Measurements from ENCODE around the gene GRAMD2B.
"Not testable (repeated sequence)": the region's sequence is repeated elsewhere in the genome, so short reads cannot be mapped to it uniquely, and the experiment has no call there.

GRAMD2B gene

GRCh38 chr5:126509339-126509738 is 86.1 kb downstream of the GRAMD2B start:
- in situ Hi-C loops (cut with MboI; ENCODE audit: low sequenced_read_pairs) = no loop called here

DNA sequence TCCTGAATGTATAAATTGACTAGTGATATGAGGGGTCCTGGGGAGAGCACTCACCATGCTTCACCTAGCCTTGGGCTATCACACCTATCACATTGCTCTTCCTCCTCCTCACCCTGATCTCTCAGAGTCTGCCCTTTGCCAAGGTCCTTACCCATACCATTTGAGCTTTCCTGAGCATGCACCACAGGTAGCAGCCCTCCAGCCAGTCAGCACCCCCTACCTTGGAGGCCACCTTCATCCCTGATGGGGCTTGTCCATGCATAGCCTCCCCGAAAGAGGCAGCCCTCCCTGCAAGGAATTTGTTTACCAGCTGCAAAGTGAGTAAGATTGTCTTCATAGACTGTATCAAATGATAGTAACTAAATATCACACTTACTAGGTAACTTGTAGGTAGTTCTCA is 88.8 kb downstream of the GRAMD2B start:
- in situ Hi-C loops (cut with MboI; ENCODE audit: low sequenced_read_pairs) = no loop called here

- in situ Hi-C loops (cut with MboI; ENCODE audit: low sequenced_read_pairs) = no loop called here
These were observed 89.2 kb downstream of the GRAMD2B start for GRCh38 chr5:126512451-126512850.

DNA sequence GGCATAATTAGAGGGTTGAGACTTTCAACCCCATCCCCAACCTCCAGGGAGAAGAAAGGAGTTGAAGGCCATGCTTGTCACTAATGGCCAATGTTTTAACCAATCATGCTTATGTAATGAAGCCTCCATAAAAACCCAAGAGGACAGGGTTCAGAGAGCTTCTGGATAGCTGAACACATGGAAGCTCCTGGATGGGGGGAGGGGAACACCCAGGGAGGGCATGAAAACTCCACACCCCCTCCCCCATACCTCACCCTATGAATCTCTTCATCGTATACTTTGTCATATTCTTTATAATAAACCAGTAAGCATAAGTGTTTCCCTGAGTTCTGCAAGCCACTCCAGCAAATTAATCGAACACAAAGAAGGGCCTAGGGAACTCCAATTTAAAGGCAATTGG is 90.1 kb downstream of the GRAMD2B start:
- in situ Hi-C loops (cut with MboI; ENCODE audit: low sequenced_read_pairs) = no loop called here

DNA sequence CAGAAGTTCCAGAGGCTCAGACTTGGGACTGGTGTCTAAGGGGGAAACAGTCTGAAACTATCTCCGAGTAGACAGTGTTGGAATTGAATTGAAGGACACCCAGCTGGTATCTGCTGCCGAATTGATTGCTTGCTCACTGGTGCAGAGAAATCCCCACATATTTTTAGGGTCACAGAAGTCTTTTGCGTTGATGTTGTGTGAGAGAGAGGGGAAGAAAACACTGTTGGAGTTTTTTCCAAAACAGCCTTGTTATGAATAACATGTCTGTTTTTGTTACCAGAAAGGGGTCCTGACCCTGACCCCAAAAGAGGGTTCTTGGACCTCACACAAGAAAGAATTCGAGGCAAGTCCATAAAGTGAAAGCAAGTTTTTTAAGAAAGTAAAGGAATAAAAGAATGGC is 90.5 kb downstream of the GRAMD2B start:
- in situ Hi-C loops (cut with MboI; ENCODE audit: low sequenced_read_pairs) = no loop called here

GRCh38 chr5:126514131-126514557 is 90.9 kb downstream of the GRAMD2B start:
- in situ Hi-C loops (cut with MboI; ENCODE audit: low sequenced_read_pairs) = no loop called here

DNA sequence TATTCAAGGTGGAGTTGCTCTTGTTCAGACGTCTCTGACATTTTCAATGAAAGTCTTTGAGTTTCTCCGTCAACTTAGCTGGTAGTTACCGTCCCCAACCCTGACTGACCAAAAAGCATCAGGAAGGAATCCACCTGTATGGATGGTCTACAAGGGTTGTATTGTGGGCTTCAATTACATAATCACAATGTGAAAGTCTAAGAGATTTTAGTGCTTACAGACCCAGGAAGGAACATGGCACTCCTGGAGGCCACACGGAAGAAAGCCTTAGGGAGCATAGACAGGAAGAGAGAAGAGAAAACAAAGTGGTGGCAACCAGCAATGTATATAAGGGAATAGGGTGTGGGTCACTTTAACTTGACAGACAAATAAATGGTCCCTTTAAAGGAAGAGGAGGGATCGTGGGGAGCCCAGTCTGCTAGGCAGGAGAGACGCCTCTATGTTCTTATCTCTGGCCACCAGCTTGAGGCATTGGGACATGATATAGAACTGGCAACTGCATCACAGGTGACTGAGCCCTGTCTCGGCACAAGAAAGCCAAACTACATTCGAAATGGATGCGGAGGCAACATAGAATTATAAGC is 91.4 kb downstream of the GRAMD2B start:
- in situ Hi-C loops (cut with MboI; ENCODE audit: low sequenced_read_pairs) = no loop called here

DNA sequence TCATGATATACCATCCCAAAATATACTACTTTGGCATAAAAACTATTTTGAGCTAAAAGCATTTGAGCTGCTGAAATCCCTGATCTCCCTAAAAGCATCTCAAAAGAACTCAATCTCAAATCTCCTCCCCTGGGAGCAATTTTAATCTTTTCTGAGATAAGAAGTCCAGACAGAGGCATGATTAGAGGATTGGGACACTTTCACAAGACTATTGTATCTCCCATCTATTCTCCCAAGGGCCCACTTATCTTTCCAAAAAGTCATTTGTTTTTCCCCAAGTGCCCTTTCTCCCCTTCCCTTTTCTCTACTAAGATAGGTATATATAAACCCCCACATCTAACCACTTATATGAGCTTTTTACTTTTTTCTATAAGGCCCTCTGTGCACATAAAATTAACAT is 92.1 kb downstream of the GRAMD2B start:
- in situ Hi-C loops (cut with MboI; ENCODE audit: low sequenced_read_pairs) = no loop called here

- in situ Hi-C loops (cut with MboI; ENCODE audit: low sequenced_read_pairs) = no loop called here
These were observed 92.9 kb downstream of the GRAMD2B start for GRCh38 chr5:126516133-126516532.

GRCh38 chr5:126516852-126517251 is 93.6 kb downstream of the GRAMD2B start:
- in situ Hi-C loops (cut with MboI; ENCODE audit: low sequenced_read_pairs) = no loop called here

DNA sequence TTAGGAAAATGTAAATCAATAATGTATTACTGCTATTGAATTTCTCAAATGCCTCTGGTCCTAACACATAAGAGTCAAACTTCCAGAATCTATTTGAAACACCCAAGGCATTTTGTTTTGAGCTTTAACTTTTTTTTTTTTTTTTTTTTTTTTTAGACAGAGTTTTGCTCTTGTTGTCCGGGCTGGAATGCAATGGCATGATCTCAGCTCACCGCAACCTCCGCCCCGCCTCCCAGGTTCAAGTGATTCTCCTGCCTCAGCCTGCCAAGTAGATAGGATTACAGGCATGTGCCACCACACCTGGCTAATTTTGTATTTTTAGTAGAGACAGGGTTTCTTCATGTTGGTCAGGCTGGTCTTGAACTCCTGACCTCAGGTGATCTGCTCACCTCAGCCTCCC is 96.0 kb downstream of the GRAMD2B start:
- in situ Hi-C loops (cut with MboI; ENCODE audit: low sequenced_read_pairs) = not testable (repeated sequence)

GRCh38 chr5:126519637-126520592 is 96.7 kb downstream of the GRAMD2B start:
- in situ Hi-C loops (cut with MboI; ENCODE audit: low sequenced_read_pairs) = no loop called here

DNA sequence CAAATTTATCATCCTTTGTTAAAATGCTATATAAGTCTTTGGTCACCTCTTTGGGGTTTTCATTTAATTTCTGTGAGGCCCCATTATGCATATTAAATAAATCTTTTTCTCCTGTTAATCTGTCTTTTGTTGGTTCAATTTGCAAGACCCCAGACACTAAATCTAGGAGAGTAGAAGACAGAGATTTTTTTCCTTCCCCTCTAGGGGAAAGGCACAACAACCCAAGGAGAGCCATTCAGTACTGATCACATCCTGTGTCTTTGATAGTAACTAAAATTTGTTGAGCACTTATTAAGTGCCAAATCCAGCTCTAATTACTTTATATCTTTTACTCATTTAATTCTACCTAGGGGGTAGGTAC is 97.4 kb downstream of the GRAMD2B start:
- in situ Hi-C loops (cut with MboI; ENCODE audit: low sequenced_read_pairs) = no loop called here

DNA sequence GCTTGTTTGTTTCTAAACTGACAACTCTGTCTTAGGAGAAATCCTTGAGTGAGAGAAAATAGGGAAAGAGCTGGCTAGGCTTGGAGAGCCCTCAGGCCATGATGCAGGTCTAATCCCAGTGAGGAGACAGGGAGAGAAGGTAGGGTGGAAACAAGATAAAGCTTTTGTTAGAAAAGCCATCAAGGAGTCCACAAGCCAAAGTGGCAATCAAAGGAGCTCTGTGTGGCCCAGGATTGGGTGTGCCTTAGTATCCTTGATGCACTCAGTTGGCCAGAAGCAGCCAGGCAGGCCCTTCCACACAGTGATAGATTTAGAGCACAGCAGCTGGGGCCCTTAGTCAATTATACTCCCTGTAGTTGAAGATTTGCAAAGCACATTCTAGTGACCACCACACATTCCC is 97.9 kb downstream of the GRAMD2B start:
- in situ Hi-C loops (cut with MboI; ENCODE audit: low sequenced_read_pairs) = no loop called here

DNA sequence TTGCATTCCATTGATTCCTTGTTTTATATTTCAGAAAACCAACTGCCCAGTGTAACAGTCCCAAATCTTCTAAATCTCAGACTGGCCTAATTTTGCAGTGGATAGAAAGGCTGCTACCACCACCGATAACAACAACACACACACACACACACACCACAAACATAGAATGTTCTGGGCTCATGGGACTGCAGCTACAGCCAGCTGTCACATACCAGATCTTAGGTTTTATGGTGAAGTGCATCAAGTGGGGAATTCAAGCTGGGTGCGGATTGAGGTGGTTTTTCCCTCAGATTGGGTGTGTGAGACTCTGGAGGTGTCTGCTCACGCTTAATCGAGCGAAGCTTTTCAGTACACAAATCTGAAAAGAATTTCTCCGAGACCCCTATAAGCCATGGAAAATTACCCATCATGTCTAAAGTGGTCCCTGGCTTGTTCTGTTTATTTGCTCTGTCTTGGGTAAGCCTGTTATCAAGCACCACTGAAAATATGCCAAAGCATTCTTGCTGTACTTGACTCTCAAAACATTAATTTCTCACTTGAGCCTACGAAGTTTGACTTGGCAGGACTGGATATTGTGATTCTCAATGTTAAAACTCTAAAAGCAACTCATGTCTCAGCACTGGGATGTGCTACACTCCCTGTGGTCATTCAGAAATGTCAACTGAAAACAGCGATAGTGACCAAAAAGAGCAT is 100.8 kb downstream of the GRAMD2B start:
- in situ Hi-C loops (cut with MboI; ENCODE audit: low sequenced_read_pairs) = no loop called here

- in situ Hi-C loops (cut with MboI; ENCODE audit: low sequenced_read_pairs) = loop anchor here (25.0 kb wide), 1 partner anchor 188 kb away; no protein-coding TSS in a partner anchor
These were observed 102.5 kb downstream of the GRAMD2B start for GRCh38 chr5:126525630-126526245.

DNA sequence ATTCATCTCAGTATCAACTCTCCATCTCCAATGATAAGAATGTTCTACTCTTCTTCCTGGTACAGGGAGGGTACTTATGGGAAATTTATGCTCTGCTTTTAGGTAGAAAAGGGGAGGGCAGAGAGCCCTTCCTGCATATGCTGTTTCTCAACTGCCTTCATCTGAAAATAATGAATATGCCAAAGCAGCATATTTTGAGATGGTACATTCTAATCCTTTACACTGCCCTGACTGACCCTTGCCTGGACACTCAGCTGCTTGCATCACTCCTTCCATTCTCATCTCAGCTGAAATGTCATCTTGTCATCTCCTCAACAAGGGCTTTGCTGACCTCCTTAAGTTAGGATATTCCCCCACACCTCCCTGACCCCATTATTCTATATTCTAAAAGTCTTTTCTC is 103.3 kb downstream of the GRAMD2B start:
- in situ Hi-C loops (cut with MboI; ENCODE audit: low sequenced_read_pairs) = loop anchor here (25.0 kb wide), 1 partner anchor 189 kb away; no protein-coding TSS in a partner anchor

- in situ Hi-C loops (cut with MboI; ENCODE audit: low sequenced_read_pairs) = loop anchor here (25.0 kb wide), 1 partner anchor 190 kb away; no protein-coding TSS in a partner anchor
These were observed 103.9 kb downstream of the GRAMD2B start for GRCh38 chr5:126527158-126527557.

GRCh38 chr5:126527892-126528291 is 104.7 kb downstream of the GRAMD2B start:
- in situ Hi-C loops (cut with MboI; ENCODE audit: low sequenced_read_pairs) = loop anchor here (25.0 kb wide), 1 partner anchor 191 kb away; no protein-coding TSS in a partner anchor

- in situ Hi-C loops (cut with MboI; ENCODE audit: low sequenced_read_pairs) = loop anchor here (25.0 kb wide), 1 partner anchor 194 kb away; no protein-coding TSS in a partner anchor
These were observed 108.4 kb downstream of the GRAMD2B start for GRCh38 chr5:126531543-126532120.
